Chondrocyte (in vitro differentiated cells): Measurements from ENCODE around the gene LEFTY2. TPM values are rescaled to one million over a fixed set of nuclear protein-coding genes. Genes with fewer than 3 reads are reported as not detected.

Experiments used
- DNase-seq: peaks from one replicate; pipeline ENCODE4 v3.0.0; 2021; ENCODE audit warnings: mixed read lengths, low spot score
- H3K27ac Mint-ChIP-seq: one replicate; pipeline ENCODE4 v1.8.0; 2021; ENCODE audit warnings: mild to moderate bottlenecking, moderate library complexity, mixed read lengths; ENCODE audit not compliant: unreplicated experiment
- H3K27me3 Mint-ChIP-seq: 2 replicates; pipeline ENCODE4 v1.8.0; 2021; ENCODE audit warnings: low read depth, mixed read lengths
- H3K36me3 Mint-ChIP-seq: 2 replicates; pipeline ENCODE4 v1.8.0; 2021; ENCODE audit warnings: low read depth, mixed read lengths
- H3K4me1 Mint-ChIP-seq: 2 replicates; pipeline ENCODE4 v1.8.0; 2021; ENCODE audit warnings: low read depth, mild to moderate bottlenecking, mixed read lengths
- H3K4me3 Mint-ChIP-seq: one replicate; pipeline ENCODE4 v1.8.0; 2021; ENCODE audit warnings: mild to moderate bottlenecking, moderate library complexity, mixed read lengths; ENCODE audit not compliant: unreplicated experiment
- H3K9me3 Mint-ChIP-seq: 2 replicates; pipeline ENCODE4 v1.8.0; 2021; ENCODE audit warnings: low read depth, mixed read lengths
- total RNA-seq: library from RNA; stranded (reverse); gene quantifications from 3 replicates; pipeline ENCODE4 v1.2.1, GENCODE V29; 2021
- TF ChIP-seq, protein P1 (sequence below): fragments of 200-600 bp; sonication (generic); IDR thresholded peaks from 2 replicates; pipeline ENCODE4 v1.5.0; 2021; ENCODE audit warnings: antibody characterized with exemption, mild to moderate bottlenecking, moderate library complexity

LEFTY2 gene
- total RNA-seq, 1 donor from 2014 or later: 39.6 TPM

DNA sequence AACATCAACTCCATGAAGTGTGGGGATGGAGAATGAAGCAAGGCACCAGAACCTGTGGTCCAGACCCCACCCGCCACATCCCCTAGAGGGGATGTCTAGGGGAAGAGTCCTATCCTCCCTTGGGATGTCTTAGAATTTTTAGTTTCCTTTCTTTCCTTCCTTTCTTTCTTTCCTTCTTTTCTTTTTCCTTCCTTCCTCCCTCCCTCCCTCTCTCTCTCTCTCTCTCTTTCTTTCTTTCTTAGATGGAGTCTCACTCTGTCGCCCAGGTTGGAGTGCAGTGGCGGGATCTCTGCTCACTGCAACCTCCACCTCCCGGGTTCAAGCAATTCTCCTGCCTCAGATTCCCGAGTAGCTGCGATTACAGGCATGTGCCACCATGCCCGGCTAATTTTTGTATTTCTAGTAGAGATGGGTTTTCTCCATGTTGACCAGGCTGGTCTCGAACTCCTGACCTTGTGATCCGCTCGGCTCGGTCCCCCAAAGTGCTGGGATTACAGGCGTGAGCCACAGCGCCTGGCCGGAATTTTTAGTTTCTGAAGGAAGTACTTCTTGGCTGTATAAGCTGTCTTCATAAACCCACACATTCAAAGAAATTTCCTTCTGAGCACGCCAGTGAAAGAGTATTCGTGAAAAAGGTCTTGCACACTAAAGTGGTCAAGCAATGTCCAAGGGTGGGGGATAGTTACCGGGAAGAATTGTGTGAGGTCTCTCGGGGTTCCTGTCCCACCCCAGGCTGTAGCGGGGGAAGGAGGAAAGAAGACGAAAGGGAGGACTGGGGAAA, 20.8 kb upstream of the LEFTY2 start:
- Mint-ChIP-seq H3K27ac (no peak overlapping the region), H3K36me3 (no peaks in the 10 kb centered on the region), H3K9me3 (no peaks in the 10 kb centered on the region), H3K27me3 (peaks cover 6% of the 10 kb centered on the region), H3K4me1 (no peaks in the 10 kb centered on the region), H3K4me3 (no peak overlapping the region)
- TF ChIP-seq, protein P1, sequence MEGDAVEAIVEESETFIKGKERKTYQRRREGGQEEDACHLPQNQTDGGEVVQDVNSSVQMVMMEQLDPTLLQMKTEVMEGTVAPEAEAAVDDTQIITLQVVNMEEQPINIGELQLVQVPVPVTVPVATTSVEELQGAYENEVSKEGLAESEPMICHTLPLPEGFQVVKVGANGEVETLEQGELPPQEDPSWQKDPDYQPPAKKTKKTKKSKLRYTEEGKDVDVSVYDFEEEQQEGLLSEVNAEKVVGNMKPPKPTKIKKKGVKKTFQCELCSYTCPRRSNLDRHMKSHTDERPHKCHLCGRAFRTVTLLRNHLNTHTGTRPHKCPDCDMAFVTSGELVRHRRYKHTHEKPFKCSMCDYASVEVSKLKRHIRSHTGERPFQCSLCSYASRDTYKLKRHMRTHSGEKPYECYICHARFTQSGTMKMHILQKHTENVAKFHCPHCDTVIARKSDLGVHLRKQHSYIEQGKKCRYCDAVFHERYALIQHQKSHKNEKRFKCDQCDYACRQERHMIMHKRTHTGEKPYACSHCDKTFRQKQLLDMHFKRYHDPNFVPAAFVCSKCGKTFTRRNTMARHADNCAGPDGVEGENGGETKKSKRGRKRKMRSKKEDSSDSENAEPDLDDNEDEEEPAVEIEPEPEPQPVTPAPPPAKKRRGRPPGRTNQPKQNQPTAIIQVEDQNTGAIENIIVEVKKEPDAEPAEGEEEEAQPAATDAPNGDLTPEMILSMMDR: no peak
- DNase-seq: no peak

- Mint-ChIP-seq H3K27ac (no peak overlapping the region), H3K4me1 (no peaks in the 10 kb centered on the region), H3K4me3 (no peak overlapping the region), H3K36me3 (no peaks in the 10 kb centered on the region), H3K27me3 (peaks cover 11% of the 10 kb centered on the region), H3K9me3 (no peaks in the 10 kb centered on the region)
- no peak for DNase-seq
- TF ChIP-seq, protein P1: no peak
Observed at GRCh38 chr1:225958041-225958440, 17.0 kb upstream of the LEFTY2 start.

DNA sequence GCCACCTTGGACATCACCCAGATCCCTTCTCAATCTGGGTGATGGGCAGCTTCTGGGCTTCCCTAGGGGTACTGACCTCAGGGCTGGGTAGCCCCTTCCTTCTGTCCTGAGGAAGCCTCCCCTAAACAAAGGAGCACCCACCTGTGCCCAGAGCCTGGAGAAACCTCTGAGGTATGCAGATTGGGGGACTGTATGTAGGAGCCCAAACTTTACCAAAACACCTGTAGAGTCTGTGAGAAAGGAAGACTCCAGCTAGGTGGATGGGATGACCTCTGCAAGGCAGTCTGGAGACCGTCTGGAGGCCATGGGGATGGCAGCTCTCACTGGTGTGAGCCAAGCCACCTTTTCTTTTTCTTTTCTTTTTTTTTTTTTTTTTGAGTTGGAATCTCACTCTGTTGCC, 13.7 kb upstream of the LEFTY2 start:
- H3K9me3 Mint-ChIP-seq: no peaks in the 10 kb centered on the region
- H3K36me3 Mint-ChIP-seq: no peaks in the 10 kb centered on the region
- peaks cover 9% of the 10 kb centered on the region for H3K27me3 Mint-ChIP-seq
- H3K4me3 Mint-ChIP-seq: no peak overlapping the region
- H3K27ac Mint-ChIP-seq: no peak overlapping the region
- no peaks in the 10 kb centered on the region for H3K4me1 Mint-ChIP-seq
- TF ChIP-seq, protein P1: no peak
- DNase-seq: no peak

- Mint-ChIP-seq H3K27me3 (peaks cover 19% of the 10 kb centered on the region), H3K36me3 (no peaks in the 10 kb centered on the region), H3K9me3 (no peaks in the 10 kb centered on the region), H3K4me1 (no peaks in the 10 kb centered on the region), H3K4me3 (no peak overlapping the region), H3K27ac (no peak overlapping the region)
- no peak for DNase-seq
- TF ChIP-seq, protein P1: no peak
Observed at GRCh38 chr1:225953315-225953714, 12.3 kb upstream of the LEFTY2 start.

DNA sequence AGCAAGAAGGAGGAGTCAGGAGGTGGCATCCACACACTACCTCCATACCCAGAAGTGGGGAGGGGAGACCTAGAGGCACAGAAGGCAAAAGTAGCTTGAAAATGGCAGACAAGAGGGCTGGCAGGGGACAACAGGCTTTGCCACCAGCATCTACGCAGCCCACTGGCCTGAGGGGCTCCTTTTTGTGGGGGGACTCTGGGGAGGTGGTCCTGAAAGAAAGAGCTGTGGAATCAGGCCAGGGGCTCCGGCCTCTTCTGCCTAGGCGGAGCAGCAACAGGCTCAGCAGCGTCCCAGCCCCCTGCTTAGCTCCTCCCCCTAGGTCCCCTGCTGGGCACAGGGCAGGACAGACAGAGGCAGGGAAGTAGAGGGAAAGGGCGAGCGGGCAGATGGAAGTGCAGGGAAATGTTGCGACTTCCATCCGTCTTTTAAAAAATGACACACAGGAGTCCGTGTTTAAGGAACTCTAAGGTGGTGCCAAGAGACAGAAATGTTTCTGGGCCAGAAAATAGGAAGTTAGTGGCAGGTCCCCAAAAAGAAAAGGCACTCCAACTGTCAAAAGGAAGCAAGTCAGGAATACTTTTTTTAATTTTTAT, 10.0 kb upstream of the LEFTY2 start:
- Mint-ChIP-seq H3K4me1 (no peaks in the 10 kb centered on the region), H3K27me3 (peaks cover 28% of the 10 kb centered on the region), H3K4me3 (no peak overlapping the region), H3K36me3 (no peaks in the 10 kb centered on the region), H3K27ac (no peak overlapping the region), H3K9me3 (no peaks in the 10 kb centered on the region)
- TF ChIP-seq, protein P1: no peak
- DNase-seq: no peak
